Measurements from ENCODE around the gene TCIRG1.

GRCh38 chr11:68009391-68010089 lies 29.3 kb upstream of the TCIRG1 start:
- TF ChIP-seq CTCF (IDR thresholded peaks at IDR 0.05; ENCODE audit: insufficient read depth, low read length) (no peak), REST (IDR thresholded peaks at IDR 0.05; ENCODE audit: insufficient replicate concordance, low read depth) (no peak)

Data from HL-60 (cell line).